Nephron (organoid): Measurements from ENCODE around the gene NOS3.

ENCODE experiments used
- H3K27ac Mint-ChIP-seq, 3 experiments: 2 replicates each; pipeline ENCODE4 v1.8.0; 2020; ENCODE audit warnings: mixed read lengths in 3 of 3, mild to moderate bottlenecking in 2 of 3, moderate library complexity in 1 of 3
- H3K27me3 Mint-ChIP-seq: 2 replicates; pipeline ENCODE4 v1.8.0; 2021; ENCODE audit warnings: low read depth, mild to moderate bottlenecking, moderate library complexity, mixed read lengths
- H3K36me3 Mint-ChIP-seq: 2 replicates; pipeline ENCODE4 v1.8.0; 2020; ENCODE audit warnings: low read depth, mixed read lengths
- H3K4me1 Mint-ChIP-seq: 2 replicates; pipeline ENCODE4 v1.8.0; 2020; ENCODE audit warnings: mixed read lengths
- H3K4me3 Mint-ChIP-seq, 3 experiments: 2 replicates each; pipeline ENCODE4 v1.8.0; 2020; ENCODE audit warnings: mild to moderate bottlenecking in 3 of 3, mixed read lengths in 3 of 3, moderate library complexity in 2 of 3
- H3K9me3 Mint-ChIP-seq: 2 replicates; pipeline ENCODE4 v1.8.0; 2020; ENCODE audit warnings: mixed read lengths
- CTCF ChIP-seq, 3 experiments: fragments of 200-600 bp; sonication (generic); IDR thresholded peaks; one replicate each; pipeline ENCODE4 v1.5.0; 2021; ENCODE audit warnings: antibody characterized with exemption in 3 of 3; ENCODE audit not compliant: unreplicated experiment in 3 of 3

NOS3 gene

GRCh38 chr7:150958597-150958996 is 32.2 kb upstream of the NOS3 start:
- H3K9me3 Mint-ChIP-seq = no peaks in the 10 kb centered on the region
- no peaks in the 10 kb centered on the region for H3K27me3 Mint-ChIP-seq
- peaks cover 61% of the 10 kb centered on the region for H3K4me1 Mint-ChIP-seq
- H3K4me3 Mint-ChIP-seq = no peak overlapping the region
- H3K36me3 Mint-ChIP-seq = peaks cover 3% of the 10 kb centered on the region
- peak overlapping the region; percentile 27 to 82 (median 67) for H3K27ac Mint-ChIP-seq
- no peak for TF ChIP-seq CTCF (IDR thresholded peaks at IDR 0.05; ENCODE audit: unreplicated experiment in 3 of 3)

GRCh38 chr7:150959081-150959480 is 31.7 kb upstream of the NOS3 start:
- H3K27ac Mint-ChIP-seq = peak overlapping the region; percentile 27 to 82 (median 67)
- H3K4me1 Mint-ChIP-seq = peaks cover 58% of the 10 kb centered on the region

GRCh38 chr7:150959739-150960734 is 30.8 kb upstream of the NOS3 start:
- peak overlapping the region in 1 of 3 experiments; percentile 8 for H3K4me3 Mint-ChIP-seq
- H3K4me1 Mint-ChIP-seq = peaks cover 60% of the 10 kb centered on the region
- H3K9me3 Mint-ChIP-seq = no peaks in the 10 kb centered on the region
- H3K27me3 Mint-ChIP-seq = peaks cover 4% of the 10 kb centered on the region
- peaks cover 3% of the 10 kb centered on the region for H3K36me3 Mint-ChIP-seq
- H3K27ac Mint-ChIP-seq = peak overlapping the region in 2 of 3 experiments; percentile 82 to 87
- no peak for TF ChIP-seq CTCF (IDR thresholded peaks at IDR 0.05; ENCODE audit: unreplicated experiment in 3 of 3)

More at GRCh38 chr7:150959081-150959480, 31.7 kb upstream of the NOS3 start:
- Mint-ChIP-seq H3K4me3 (no peak overlapping the region), H3K27me3 (no peaks in the 10 kb centered on the region), H3K9me3 (no peaks in the 10 kb centered on the region), H3K36me3 (peaks cover 3% of the 10 kb centered on the region)
- no peak for TF ChIP-seq CTCF (IDR thresholded peaks at IDR 0.05; ENCODE audit: unreplicated experiment in 3 of 3)

- TF ChIP-seq CTCF (IDR thresholded peaks at IDR 0.05; ENCODE audit: unreplicated experiment in 3 of 3) = no peak
- Mint-ChIP-seq H3K4me3 (peak overlapping the region; percentile 8 to 49 (median 30)), H3K9me3 (no peaks in the 10 kb centered on the region), H3K27me3 (peaks cover 5% of the 10 kb centered on the region), H3K4me1 (peaks cover 64% of the 10 kb centered on the region), H3K36me3 (no peaks in the 10 kb centered on the region), H3K27ac (peak overlapping the region; percentile 94 to 97 (median 96))
Measured at GRCh38 chr7:150961510-150962289, 29.1 kb upstream of the NOS3 start.

GRCh38 chr7:150962290-150962552 is 28.6 kb upstream of the NOS3 start:
- no peak for TF ChIP-seq CTCF (IDR thresholded peaks at IDR 0.05; ENCODE audit: unreplicated experiment in 3 of 3)
- Mint-ChIP-seq H3K4me1 (peaks cover 62% of the 10 kb centered on the region), H3K27me3 (peaks cover 5% of the 10 kb centered on the region)

More at GRCh38 chr7:150962290-150962552, 28.6 kb upstream of the NOS3 start:
- Mint-ChIP-seq H3K27ac (peak overlapping the region; percentile 94 to 97 (median 96)), H3K4me3 (peak overlapping the region; percentile 8 to 49 (median 30)), H3K36me3 (no peaks in the 10 kb centered on the region), H3K9me3 (no peaks in the 10 kb centered on the region)
